GM08714 (cell line): ENCODE results near the gene SZT2.

Experiments
- H3K4me3 ChIP-seq: fragments of 200-500 bp; sonication (Bioruptor generic); 2 replicates; pipeline ENCODE4 v1.5.1; 2014; ENCODE audit warnings: mild to moderate bottlenecking, low read length, inconsistent platforms
- ZNF274 ChIP-seq: IDR thresholded peaks from 2 replicates; pipeline ENCODE4 v1.6.1; 2012; ENCODE audit warnings: mild to moderate bottlenecking, low read depth, low read length

Gene SZT2

GRCh38 chr1:43389326-43390313 is at the start of gene SZT2, which contains the start of gene MED8:
SZT2 (plus strand) TSS chr1:43389899; CDS start chr1:43389969, 70 bp downstream.
MED8 (minus strand) TSS chr1:43389800; CDS start chr1:43389764, 36 bp downstream.
- peak within 1 kb of the TSS; percentile 81 for H3K4me3 ChIP-seq
- TF ChIP-seq ZNF274: no peak

GRCh38 chr1:43340559-43340958 is 49.1 kb upstream of the SZT2 start:
- no peak overlapping the region for H3K4me3 ChIP-seq
- no peak for TF ChIP-seq ZNF274

- TF ChIP-seq ZNF274: no peak
These were observed 45.3 kb upstream of the SZT2 start for GRCh38 chr1:43344267-43344850.

GRCh38 chr1:43345120-43345519 is 44.6 kb upstream of the SZT2 start:
- no peak overlapping the region for H3K4me3 ChIP-seq
- no peak for TF ChIP-seq ZNF274

More at GRCh38 chr1:43344267-43344850, 45.3 kb upstream of the SZT2 start:
- no peak overlapping the region for H3K4me3 ChIP-seq

GRCh38 chr1:43346636-43347035 is 43.1 kb upstream of the SZT2 start:
- no peak overlapping the region for H3K4me3 ChIP-seq
- TF ChIP-seq ZNF274: no peak

GRCh38 chr1:43348343-43348808 is 41.3 kb upstream of the SZT2 start:
- TF ChIP-seq ZNF274: no peak
- peak overlapping the region; percentile 21; the same call in 1 of the 2 replicates for H3K4me3 ChIP-seq

GRCh38 chr1:43348809-43349593 is 40.7 kb upstream of the SZT2 start:
- no peak for TF ChIP-seq ZNF274
- peak overlapping the region; percentile 62; the same call in 1 of the 2 replicates for H3K4me3 ChIP-seq

- TF ChIP-seq ZNF274: no peak
- peak overlapping the region; percentile 62; the same call in 1 of the 2 replicates for H3K4me3 ChIP-seq
These were observed 39.9 kb upstream of the SZT2 start for GRCh38 chr1:43349594-43350306.

- TF ChIP-seq ZNF274: no peak
- H3K4me3 ChIP-seq: no peak overlapping the region
These were observed 38.7 kb upstream of the SZT2 start for GRCh38 chr1:43350976-43351375.

GRCh38 chr1:43351421-43352350 is 38.0 kb upstream of the SZT2 start:
- no peak overlapping the region for H3K4me3 ChIP-seq
- TF ChIP-seq ZNF274: no peak

GRCh38 chr1:43352351-43352705 is 37.4 kb upstream of the SZT2 start:
- TF ChIP-seq ZNF274: no peak
- H3K4me3 ChIP-seq: no peak overlapping the region

- TF ChIP-seq ZNF274: no peak
- H3K4me3 ChIP-seq: no peak overlapping the region
These were observed 36.8 kb upstream of the SZT2 start for GRCh38 chr1:43352881-43353280.

GRCh38 chr1:43354471-43354870 is 35.2 kb upstream of the SZT2 start:
- H3K4me3 ChIP-seq: no peak overlapping the region
- TF ChIP-seq ZNF274: no peak
